HG03378 (cell line): ENCODE measurements around the gene NOVA1.
"Not testable (repeated sequence)": the region's sequence is repeated elsewhere in the genome, so short reads cannot be mapped to it uniquely, and the experiment has no call there.

Experiments
- ATAC-seq: cut with Tn5 transposase; IDR thresholded peaks from one replicate; pipeline ENCODE4 v1.9.1; 2021; ENCODE audit warnings: mild to moderate bottlenecking, moderate library complexity; ENCODE audit not compliant: unreplicated experiment

The NOVA1 gene

GRCh38 chr14:26597589-26598080 lies at the start of gene NOVA1:
Gene NOVA1, minus strand, starts transcription at chr14:26598033. Its CDS starts 597 bp downstream, at chr14:26597436.
- ATAC-seq: no peak

- not testable (repeated sequence) for ATAC-seq
These were observed 47.2 kb upstream of the NOVA1 start for GRCh38 chr14:26645057-26645456.

GRCh38 chr14:26636561-26636960 lies 38.7 kb upstream of the NOVA1 start:
- no peak for ATAC-seq

GRCh38 chr14:26634946-26635345 lies 37.1 kb upstream of the NOVA1 start:
- not testable (repeated sequence) for ATAC-seq

GRCh38 chr14:26626256-26626655 lies 28.4 kb upstream of the NOVA1 start:
- no peak for ATAC-seq

GRCh38 chr14:26622611-26623010 lies 24.8 kb upstream of the NOVA1 start:
- ATAC-seq: no peak

- ATAC-seq: no peak
These were observed 24.2 kb upstream of the NOVA1 start for GRCh38 chr14:26621807-26622560.

GRCh38 chr14:26621364-26621763 lies 23.5 kb upstream of the NOVA1 start:
- no peak for ATAC-seq

- ATAC-seq: no peak
These were observed 13.4 kb upstream of the NOVA1 start for GRCh38 chr14:26611259-26611658.

- no peak for ATAC-seq
These were observed 9.0 kb upstream of the NOVA1 start for GRCh38 chr14:26606729-26607312.

GRCh38 chr14:26605602-26606001 lies 7.8 kb upstream of the NOVA1 start:
- no peak for ATAC-seq

GRCh38 chr14:26602902-26603301 lies 5.1 kb upstream of the NOVA1 start:
- ATAC-seq: no peak

GRCh38 chr14:26601856-26602255 lies 4.0 kb upstream of the NOVA1 start:
- ATAC-seq: no peak

GRCh38 chr14:26599291-26599690 lies 1.5 kb upstream of the NOVA1 start:
- ATAC-seq: no peak

- ATAC-seq: peak; percentile 14
These were observed 869 bp upstream of the NOVA1 start for GRCh38 chr14:26598672-26599131.

GRCh38 chr14:26598081-26598671 lies 343 bp upstream of the NOVA1 start:
- ATAC-seq: peak; percentile 58

GRCh38 chr14:26597071-26597588 lies 703 bp downstream of the NOVA1 start:
- no peak for ATAC-seq

GRCh38 chr14:26596543-26597061 lies 1.2 kb downstream of the NOVA1 start:
- ATAC-seq: no peak

GRCh38 chr14:26595926-26596542 lies 1.8 kb downstream of the NOVA1 start:
- no peak for ATAC-seq

- ATAC-seq: no peak
These were observed 2.9 kb downstream of the NOVA1 start for GRCh38 chr14:26594756-26595545.
